GM18873 (cell line): ENCODE results near the gene ASIC4.

Source experiments
- ATAC-seq: cut with Tn5 transposase; IDR thresholded peaks from one replicate; pipeline ENCODE4 v1.9.1; 2021; ENCODE audit warnings: mild to moderate bottlenecking, moderate library complexity, moderate number of reproducible peaks; ENCODE audit not compliant: unreplicated experiment, low FRiP score

The ASIC4 gene

GRCh38 chr2:219480004-219480403, 34.3 kb upstream of the ASIC4 start:
- no peak for ATAC-seq

GRCh38 chr2:219482674-219483405, 31.4 kb upstream of the ASIC4 start:
- no peak for ATAC-seq

GRCh38 chr2:219483451-219484342, 30.6 kb upstream of the ASIC4 start:
- ATAC-seq = no peak

GRCh38 chr2:219484343-219485200, 29.7 kb upstream of the ASIC4 start:
- ATAC-seq = no peak

- ATAC-seq = no peak
These were observed 29.1 kb upstream of the ASIC4 start for GRCh38 chr2:219485201-219485580.

- ATAC-seq = no peak
These were observed 27.8 kb upstream of the ASIC4 start for GRCh38 chr2:219486380-219486959.

- no peak for ATAC-seq
These were observed 26.0 kb upstream of the ASIC4 start for GRCh38 chr2:219488149-219488843.

- ATAC-seq = no peak
These were observed 25.5 kb upstream of the ASIC4 start for GRCh38 chr2:219488844-219489194.

- no peak for ATAC-seq
These were observed 25.0 kb upstream of the ASIC4 start for GRCh38 chr2:219489315-219489714.

GRCh38 chr2:219490186-219490585, 24.1 kb upstream of the ASIC4 start:
- ATAC-seq = no peak

GRCh38 chr2:219490600-219491130, 23.6 kb upstream of the ASIC4 start:
- ATAC-seq = no peak

GRCh38 chr2:219491278-219491963, 22.9 kb upstream of the ASIC4 start:
- ATAC-seq = no peak

GRCh38 chr2:219492575-219492974, 21.7 kb upstream of the ASIC4 start:
- ATAC-seq = no peak

GRCh38 chr2:219493086-219493485, 21.2 kb upstream of the ASIC4 start:
- no peak for ATAC-seq

GRCh38 chr2:219494952-219495530, 19.2 kb upstream of the ASIC4 start:
- ATAC-seq = no peak

- ATAC-seq = no peak
These were observed 18.7 kb upstream of the ASIC4 start for GRCh38 chr2:219495531-219496122.

GRCh38 chr2:219496247-219496824, 17.9 kb upstream of the ASIC4 start:
- ATAC-seq = no peak
